NCI-H345 treated with DMSO at 0.1 percent for 48 hours (cell line): ENCODE measurements around the gene RYR2.
A peak's percentile ranks its signal among the peaks of the same experiment; 100 is the strongest.

Experiments used
- DNase-seq: peaks from one replicate; lab custom pipeline; 2025; ENCODE audit not compliant: unreplicated experiment; lab: John Stamatoyannopoulos, UW

RYR2 gene

DNA sequence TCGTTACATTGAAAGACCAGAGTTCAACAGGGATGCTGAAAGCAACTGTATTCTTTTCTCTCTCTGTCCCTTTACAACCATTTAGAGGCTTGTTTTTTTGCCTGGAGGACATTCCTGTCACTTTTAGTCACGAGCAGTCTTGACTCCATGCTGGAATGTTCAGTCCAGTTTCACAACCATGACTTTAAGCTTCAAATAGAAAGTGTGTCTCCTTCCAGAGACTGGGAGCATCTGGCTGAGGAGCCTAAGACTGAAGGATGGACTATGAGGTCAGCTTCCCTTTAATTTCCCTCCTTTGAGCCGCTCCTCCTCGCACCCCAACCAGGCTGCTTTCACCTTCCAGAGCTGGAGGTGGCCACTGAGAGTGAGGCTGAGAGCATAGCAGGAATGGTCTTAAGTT lies 10.5 kb upstream of the RYR2 start:
- no peak for DNase-seq

GRCh38 chr1:237032029-237032428 lies 10.0 kb upstream of the RYR2 start:
- no peak for DNase-seq

- DNase-seq: no peak
Measured at GRCh38 chr1:237033061-237033460, 8.9 kb upstream of the RYR2 start.

- DNase-seq: no peak
Measured at GRCh38 chr1:237033804-237034203, 8.2 kb upstream of the RYR2 start.

DNA sequence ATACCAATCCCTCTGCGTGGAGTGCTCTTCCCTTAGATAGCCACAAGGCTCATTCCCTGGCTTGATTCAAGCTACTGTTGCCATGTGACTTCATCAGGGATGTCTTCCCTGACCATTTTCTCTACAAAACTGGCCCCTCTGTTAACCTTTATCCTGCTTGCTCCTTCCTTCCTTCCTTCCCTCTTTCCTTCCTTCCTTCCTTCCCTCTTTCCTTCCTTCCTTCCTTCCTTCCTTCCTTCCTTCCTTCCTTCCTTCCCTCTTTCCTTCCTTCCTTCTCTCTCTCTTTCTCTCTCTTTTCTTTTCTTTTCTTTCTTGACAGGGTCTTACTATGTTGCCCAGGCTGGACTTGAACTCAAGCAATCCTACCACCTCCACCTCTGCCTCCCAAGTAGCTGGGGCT lies 6.2 kb upstream of the RYR2 start:
- DNase-seq: no peak

DNA sequence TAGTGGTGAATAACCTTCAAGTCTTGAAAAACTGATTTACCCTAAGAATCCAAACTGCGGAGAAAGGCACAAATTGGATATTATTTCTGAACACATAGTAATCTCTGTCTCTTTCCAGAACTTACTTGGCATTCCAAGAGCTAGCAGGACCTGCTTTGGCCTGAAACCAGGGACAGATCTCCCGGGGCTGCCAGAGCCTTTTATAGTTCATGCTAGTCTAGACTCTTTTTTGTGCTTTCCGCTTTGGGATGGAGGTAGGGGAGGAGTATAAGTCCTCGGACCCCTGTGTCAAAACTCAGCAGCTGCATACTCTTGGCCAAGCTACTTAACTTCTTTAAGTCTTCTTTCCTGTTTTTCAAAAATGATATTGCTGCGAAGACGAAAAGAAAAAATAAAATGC lies 3.8 kb upstream of the RYR2 start:
- no peak for DNase-seq

DNA sequence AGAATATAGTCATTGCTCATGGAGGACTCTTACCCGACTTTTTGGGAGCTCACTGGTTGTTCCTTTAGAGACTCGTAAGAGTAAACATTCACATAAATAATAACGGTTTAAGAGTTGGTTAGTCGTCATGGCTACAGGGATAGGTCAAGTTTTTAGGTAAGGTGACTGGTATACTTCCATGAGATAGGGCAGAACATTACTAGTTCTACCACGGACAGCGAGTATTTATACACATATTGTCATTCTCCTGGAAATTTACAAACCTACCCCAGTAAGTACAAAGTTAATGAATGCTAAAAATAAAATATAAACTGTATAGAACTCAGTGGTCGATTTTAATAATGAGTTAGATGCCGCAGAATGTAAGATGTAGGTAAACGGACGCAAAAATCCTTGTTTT lies 1.2 kb upstream of the RYR2 start:
- DNase-seq: no peak

- DNase-seq: no peak
Measured at GRCh38 chr1:237041461-237041794, 556 bp upstream of the RYR2 start.

GRCh38 chr1:237042526-237042891 lies 525 bp downstream of the RYR2 start:
- DNase-seq: no peak

DNA sequence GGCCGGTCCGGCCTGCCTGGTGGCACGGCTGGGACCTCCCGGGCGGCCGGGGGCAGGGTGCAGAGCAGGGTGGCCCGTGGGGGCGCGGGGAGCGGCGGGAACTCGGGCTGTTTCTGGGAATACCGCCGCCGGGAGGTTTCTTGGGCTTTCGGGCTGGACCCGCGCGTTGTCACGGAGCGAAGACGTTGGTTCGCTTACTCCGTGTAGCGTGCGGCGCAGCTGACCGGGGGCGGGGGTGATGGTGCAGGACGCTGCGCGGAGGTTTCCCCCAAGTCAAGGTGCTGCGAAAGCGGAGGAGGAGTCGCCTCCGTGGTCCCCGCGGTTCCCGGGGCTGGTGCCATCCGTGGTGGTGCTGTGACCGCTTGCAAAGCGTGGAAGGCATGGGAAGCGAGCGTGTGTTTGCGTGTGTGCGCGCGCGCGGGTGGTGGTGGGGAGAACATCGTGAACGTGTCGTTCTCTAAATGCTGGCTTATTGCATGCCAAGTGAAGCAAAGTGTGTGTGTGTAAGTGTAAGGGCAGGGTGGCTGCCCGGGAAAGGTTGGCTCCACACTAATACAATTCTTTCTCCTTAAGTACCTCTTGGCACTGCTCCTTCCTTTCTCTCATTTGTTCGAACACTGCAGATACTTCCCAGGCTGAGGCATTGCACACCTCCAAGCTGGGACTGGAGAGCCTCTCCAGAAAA lies 1.1 kb downstream of the RYR2 start:
- peak; percentile 60 for DNase-seq

- DNase-seq: peak; percentile 61
Measured at GRCh38 chr1:237043846-237044636, 2.1 kb downstream of the RYR2 start.

DNA sequence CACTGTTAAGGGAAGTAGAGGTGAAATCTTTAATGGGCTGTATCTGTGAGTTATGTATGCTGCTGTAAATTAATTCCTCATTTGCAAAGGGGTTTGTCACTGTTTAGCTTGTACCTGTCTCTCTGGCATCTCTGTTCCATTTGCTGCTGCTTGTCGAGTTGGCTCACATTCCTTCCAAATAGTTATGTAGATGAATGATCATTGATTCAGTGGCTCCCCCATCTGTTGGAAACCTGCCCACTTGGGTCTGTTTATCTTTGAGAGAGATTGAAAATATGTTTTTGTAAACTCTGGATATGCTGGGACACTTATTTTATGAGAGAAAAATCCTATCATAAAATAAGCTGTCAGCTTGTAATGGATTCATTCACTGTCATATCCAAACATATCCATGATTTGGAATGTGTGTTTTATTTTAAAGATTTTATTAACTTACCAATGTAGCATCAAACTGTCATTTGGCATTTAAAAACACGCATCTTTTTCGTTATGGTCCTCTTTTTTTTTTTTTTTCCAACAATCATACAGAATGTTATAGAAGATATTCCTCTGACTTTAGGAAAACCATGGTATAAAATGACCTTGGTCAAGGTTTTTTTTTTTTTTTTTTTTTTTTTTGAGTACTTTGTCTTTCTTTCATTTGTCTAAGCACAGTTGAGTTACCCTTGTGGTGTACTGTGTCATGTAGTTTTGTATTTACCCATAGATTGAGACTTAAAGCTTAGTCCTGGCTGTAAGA lies 3.5 kb downstream of the RYR2 start:
- DNase-seq: no peak

GRCh38 chr1:237048803-237049202 lies 6.8 kb downstream of the RYR2 start:
- DNase-seq: no peak

- DNase-seq: no peak
Measured at GRCh38 chr1:237050185-237050584, 8.2 kb downstream of the RYR2 start.

DNA sequence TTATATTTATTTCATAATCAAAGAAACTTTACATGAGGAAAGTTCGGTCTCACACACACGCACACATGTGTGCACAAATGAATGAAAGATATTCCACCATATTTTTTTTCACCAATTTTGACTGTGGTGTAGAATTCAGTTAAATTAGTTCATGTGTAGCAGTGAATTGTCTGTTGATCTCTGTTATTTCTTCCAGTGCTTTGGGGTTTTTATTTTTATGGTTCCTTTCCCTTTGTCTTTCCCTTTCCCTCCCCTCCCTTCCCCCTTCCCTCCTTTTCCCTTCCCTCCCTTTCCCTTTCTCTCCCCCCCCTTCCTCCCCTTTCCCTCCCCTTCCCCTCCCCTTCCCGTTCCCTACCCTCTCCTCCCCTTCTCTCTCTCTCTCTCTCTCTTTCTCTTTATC lies 8.9 kb downstream of the RYR2 start:
- DNase-seq: no peak

- no peak for DNase-seq
Measured at GRCh38 chr1:237054313-237054712, 12.3 kb downstream of the RYR2 start.

DNA sequence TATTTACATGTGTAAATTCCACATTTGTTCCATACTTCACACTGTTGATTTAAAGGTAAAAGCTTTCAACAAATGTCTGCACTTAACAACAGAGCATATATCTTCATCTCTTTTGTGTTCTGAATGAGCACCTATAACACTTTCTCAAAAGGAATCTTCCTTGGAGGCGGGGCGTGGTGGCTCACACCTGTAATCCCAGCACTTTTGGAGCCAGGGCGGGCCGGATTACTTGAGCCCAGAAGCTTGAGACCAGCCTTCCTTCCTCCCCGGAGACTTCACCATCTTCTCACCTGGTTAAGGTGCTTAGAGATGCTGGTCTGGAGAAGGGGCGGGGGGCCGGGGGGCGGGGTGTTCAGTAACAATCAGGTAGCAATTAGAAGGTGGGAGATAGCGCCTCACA lies 16.5 kb downstream of the RYR2 start:
- no peak for DNase-seq

- no peak for DNase-seq
Measured at GRCh38 chr1:237059244-237059643, 17.3 kb downstream of the RYR2 start.

DNA sequence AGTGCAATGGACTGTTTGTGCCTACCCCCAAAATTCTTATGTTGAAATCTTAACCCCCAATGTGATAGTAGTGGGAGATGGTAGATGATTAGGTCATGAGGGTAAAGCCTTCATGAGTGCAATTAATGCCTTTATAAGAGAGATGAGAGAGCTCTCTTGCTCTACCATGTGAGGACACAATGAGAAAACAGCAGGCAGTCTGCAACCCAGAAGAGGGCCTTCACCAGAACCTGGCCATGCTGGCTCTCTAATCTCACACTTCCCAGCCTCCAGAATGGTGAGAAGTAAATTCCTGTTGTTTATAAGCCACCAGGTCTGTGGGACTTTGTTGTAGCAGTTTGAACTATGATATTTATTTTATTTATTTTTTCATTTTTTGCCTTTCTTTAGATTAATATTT lies 21.0 kb downstream of the RYR2 start:
- no peak for DNase-seq

GRCh38 chr1:237065903-237066302 lies 23.9 kb downstream of the RYR2 start:
- DNase-seq: no peak

- no peak for DNase-seq
Measured at GRCh38 chr1:237070519-237070918, 28.5 kb downstream of the RYR2 start.
